ENCODE results near the gene PATZ1.

DNA sequence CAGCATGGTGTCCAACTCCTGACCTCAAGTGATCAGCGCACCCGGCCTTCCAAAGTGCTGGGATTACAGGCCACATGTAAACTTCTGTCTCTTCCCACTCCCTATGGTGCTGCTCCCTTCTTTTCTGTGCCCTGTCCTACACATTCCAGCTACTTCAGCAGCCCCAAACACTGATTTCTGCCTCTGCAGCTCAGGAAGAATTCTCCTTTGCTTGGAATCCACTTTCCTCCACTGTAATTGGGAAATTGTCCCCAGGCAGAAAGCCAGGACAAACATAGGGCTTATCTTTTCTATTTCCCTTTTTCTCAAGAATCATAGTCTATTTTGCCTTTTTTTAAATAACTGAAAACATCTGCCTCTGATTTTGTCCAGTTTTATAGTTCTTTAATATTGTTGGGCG lies 32.0 kb upstream of the PATZ1 start:
- TF ChIP-seq CTCF (IDR thresholded peaks at IDR 0.05) (no peak), POLR2AphosphoS5 (IDR thresholded peaks at IDR 0.05; ENCODE audit: low read depth, low read length) (no peak), TCF7L2 (IDR thresholded peaks at IDR 0.05; ENCODE audit: low read depth, low read length) (no peak)
- TF ChIP-seq, protein P1, sequence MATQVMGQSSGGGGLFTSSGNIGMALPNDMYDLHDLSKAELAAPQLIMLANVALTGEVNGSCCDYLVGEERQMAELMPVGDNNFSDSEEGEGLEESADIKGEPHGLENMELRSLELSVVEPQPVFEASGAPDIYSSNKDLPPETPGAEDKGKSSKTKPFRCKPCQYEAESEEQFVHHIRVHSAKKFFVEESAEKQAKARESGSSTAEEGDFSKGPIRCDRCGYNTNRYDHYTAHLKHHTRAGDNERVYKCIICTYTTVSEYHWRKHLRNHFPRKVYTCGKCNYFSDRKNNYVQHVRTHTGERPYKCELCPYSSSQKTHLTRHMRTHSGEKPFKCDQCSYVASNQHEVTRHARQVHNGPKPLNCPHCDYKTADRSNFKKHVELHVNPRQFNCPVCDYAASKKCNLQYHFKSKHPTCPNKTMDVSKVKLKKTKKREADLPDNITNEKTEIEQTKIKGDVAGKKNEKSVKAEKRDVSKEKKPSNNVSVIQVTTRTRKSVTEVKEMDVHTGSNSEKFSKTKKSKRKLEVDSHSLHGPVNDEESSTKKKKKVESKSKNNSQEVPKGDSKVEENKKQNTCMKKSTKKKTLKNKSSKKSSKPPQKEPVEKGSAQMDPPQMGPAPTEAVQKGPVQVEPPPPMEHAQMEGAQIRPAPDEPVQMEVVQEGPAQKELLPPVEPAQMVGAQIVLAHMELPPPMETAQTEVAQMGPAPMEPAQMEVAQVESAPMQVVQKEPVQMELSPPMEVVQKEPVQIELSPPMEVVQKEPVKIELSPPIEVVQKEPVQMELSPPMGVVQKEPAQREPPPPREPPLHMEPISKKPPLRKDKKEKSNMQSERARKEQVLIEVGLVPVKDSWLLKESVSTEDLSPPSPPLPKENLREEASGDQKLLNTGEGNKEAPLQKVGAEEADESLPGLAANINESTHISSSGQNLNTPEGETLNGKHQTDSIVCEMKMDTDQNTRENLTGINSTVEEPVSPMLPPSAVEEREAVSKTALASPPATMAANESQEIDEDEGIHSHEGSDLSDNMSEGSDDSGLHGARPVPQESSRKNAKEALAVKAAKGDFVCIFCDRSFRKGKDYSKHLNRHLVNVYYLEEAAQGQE (IDR thresholded peaks at IDR 0.05; ENCODE audit: insufficient read depth in 1 of 2, low read depth in 2 of 2, low read length in 1 of 2), result no peak

Measured in Panc1 (cell line).